Psoas muscle (tissue), 8 donors: ENCODE results near the gene SMYD3. TPM values are rescaled to one million over a fixed set of nuclear protein-coding genes. Genes with fewer than 3 reads are reported as not detected.
A peak's percentile ranks its signal among the peaks of the same experiment; 100 is the strongest.

Experiments used
- ATAC-seq, 4 donors: fragments of 200-7000 bp; cut with Tn5 transposase; one replicate each; pipeline ENCODE4 v1.9.1; 2020; ENCODE audit warnings: moderate library complexity in 3 of 4, mild to moderate bottlenecking in 2 of 4
- DNase-seq, 2 donors: peaks; one replicate each; pipeline ENCODE4 v3.0.0-alpha.2; 2020
- H3K27ac ChIP-seq: fragments of 200-600 bp; one replicate; pipeline ENCODE4 v1.8.0; 2022
- H3K27me3 ChIP-seq, 3 donors: fragments of 200-600 bp in 1 of 3; one replicate each; pipeline versions ENCODE4 v1.6.1 to v1.8.0; 2013 to 2022; ENCODE audit warnings: low read length in 2 of 3, mild to moderate bottlenecking in 2 of 3, moderate library complexity in 1 of 3; ENCODE audit not compliant: insufficient read depth in 3 of 3
- H3K36me3 ChIP-seq, 2 donors: fragments of 200-600 bp in 1 of 2; one replicate each; pipeline versions ENCODE4 v1.6.1 to v1.8.0; 2013 to 2022; ENCODE audit warnings: low read depth in 1 of 2, mild to moderate bottlenecking in 1 of 2, moderate library complexity in 1 of 2; ENCODE audit not compliant: insufficient read depth in 1 of 2
- H3K4me1 ChIP-seq: fragments of 200-600 bp; one replicate; pipeline ENCODE4 v1.8.0; 2022
- H3K4me3 ChIP-seq: fragments of 200-600 bp; one replicate; pipeline ENCODE4 v1.8.0; 2022; ENCODE audit warnings: mild to moderate bottlenecking
- H3K9me3 ChIP-seq: fragments of 200-600 bp; one replicate; pipeline ENCODE4 v1.8.0; 2022
- WGBS, 3 donors: extraction: QIAGEN DNeasy Blood & Tissue Kit; methylation state at CpG; one replicate each; pipeline versions ENCODE4 v1.1.6 to v1.1.7; 2013; 5-methylcytosine and 5-hydroxymethylcytosine counted together
- intact Hi-C, 2 donors: fragments of 100-400 bp; cut with DNase I; formaldehyde crosslinking; loops; one replicate each; pipeline versions ENCODE4 v1.11.0 to v1.14.2; 2022
- polyA plus RNA-seq, 3 donors: library from polyadenylated mRNA; stranded (reverse); fragments of 200-250 nt; gene quantifications; one replicate each; pipeline ENCODE4 v1.2.3, GENCODE V29; 2013
- total RNA-seq, 4 donors: library from RNA; stranded (reverse); fragmentation: NEBNext Ultra II Directional in 2 of 4; extraction: Animal tissue kit (Norgen Biotek cat#: 25700) in 2 of 4; gene quantifications; one replicate each; pipeline versions ENCODE4 v1.2.1 to v1.2.4, GENCODE V29; 2021 to 2023
- TF ChIP-seq, protein P1 (sequence below): fragments of 200-600 bp; IDR thresholded peaks from one replicate; pipeline ENCODE4 v1.8.0; 2022; ENCODE audit warnings: antibody characterized with exemption
- donor health status: healthy with polysubstance abuse.
- donor health status: DM: no; HTN: no; CAD: no; lungs with moderate emphysema.
- donor health status: Bipolar disorder and iron deficiency.
- donor health status: healthy.
- donor health status: DM: yes; HTN: yes; CAD: no.
- donor health status: DM: no; HTN: no; CAD: no.
- donor health status: DM: no; HTN: no; CAD: no.
- donor health status: DM: yes; HTN: yes; CAD: no.

Gene SMYD3
- total and polyA plus RNA-seq, 7 donors: 2.9 to 6.4 (median 4.9) TPM

DNA sequence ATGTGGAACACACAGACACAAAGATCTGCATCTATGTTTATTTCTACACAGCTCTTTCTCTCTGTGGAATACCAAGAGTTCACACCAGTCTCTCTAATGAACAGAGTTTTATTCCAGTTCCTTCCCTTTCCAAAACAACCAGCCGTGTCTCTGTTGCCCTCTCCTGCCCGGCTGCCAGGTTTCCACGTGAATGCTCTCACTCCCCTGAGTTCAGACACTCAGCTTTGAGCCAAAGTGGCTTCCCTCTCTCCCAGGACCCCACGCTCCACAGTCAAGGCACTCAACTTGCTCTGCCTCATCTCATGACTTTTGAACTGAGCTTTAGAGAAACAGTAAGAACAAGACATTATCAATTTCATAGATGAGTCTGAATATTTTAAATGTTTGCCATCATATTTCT lies 488.9 kb downstream of the SMYD3 start:
- H3K9me3 ChIP-seq: no peaks in the 10 kb centered on the region
- ATAC-seq (no peak), DNase-seq (no peak)
- H3K27ac ChIP-seq: no peak overlapping the region
- intact Hi-C loops: no loop called here
- no peaks in the 10 kb centered on the region for H3K36me3 ChIP-seq
- H3K4me3 ChIP-seq: no peak overlapping the region
- 61 to 70% (median 70%) methylated on average over 4 of the region's 4 CpGs for WGBS, 3 donors
- TF ChIP-seq, protein P1, sequence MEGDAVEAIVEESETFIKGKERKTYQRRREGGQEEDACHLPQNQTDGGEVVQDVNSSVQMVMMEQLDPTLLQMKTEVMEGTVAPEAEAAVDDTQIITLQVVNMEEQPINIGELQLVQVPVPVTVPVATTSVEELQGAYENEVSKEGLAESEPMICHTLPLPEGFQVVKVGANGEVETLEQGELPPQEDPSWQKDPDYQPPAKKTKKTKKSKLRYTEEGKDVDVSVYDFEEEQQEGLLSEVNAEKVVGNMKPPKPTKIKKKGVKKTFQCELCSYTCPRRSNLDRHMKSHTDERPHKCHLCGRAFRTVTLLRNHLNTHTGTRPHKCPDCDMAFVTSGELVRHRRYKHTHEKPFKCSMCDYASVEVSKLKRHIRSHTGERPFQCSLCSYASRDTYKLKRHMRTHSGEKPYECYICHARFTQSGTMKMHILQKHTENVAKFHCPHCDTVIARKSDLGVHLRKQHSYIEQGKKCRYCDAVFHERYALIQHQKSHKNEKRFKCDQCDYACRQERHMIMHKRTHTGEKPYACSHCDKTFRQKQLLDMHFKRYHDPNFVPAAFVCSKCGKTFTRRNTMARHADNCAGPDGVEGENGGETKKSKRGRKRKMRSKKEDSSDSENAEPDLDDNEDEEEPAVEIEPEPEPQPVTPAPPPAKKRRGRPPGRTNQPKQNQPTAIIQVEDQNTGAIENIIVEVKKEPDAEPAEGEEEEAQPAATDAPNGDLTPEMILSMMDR: no peak
- no peaks in the 10 kb centered on the region for H3K4me1 ChIP-seq
- no peaks in the 10 kb centered on the region for H3K27me3 ChIP-seq

DNA sequence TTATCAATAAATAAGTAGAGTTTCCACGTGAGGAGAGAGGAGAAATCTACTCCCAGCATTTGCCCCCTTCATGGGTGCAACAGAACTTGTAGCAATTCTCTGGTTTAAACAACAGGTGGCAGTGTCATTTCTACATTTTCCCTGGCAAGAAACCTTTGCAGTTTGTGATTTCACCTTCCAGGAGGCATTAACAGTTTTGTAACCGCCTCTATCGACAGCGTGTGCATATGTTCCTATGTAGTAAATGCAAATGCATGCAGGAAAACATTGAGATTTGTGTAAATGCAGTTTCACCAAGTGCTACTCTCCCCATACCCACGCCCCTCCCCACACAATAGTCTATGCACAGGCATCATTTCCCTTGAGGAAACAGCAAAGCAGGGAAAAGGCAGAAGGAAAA lies 494.7 kb downstream of the SMYD3 start:
- TF ChIP-seq, protein P1: peak; percentile 58
- no peaks in the 10 kb centered on the region for H3K27me3 ChIP-seq
- DNase-seq: no peak
- 22 to 35% (median 31%) methylated on average over 5 of the region's 5 CpGs for WGBS, 3 donors
- intact Hi-C loops: loop anchor here in 1 of 2 donors (2.0 kb wide), 2 partner anchors 438 to 480 kb away; no protein-coding TSS in a partner anchor
- no peak overlapping the region for H3K4me3 ChIP-seq
- H3K9me3 ChIP-seq: no peaks in the 10 kb centered on the region
- peak in 2 of 4 donors; percentile 43 to 74 for ATAC-seq
- no peaks in the 10 kb centered on the region for H3K4me1 ChIP-seq
- no peaks in the 10 kb centered on the region for H3K36me3 ChIP-seq
- no peak overlapping the region for H3K27ac ChIP-seq

- TF ChIP-seq, protein P1: no peak
- Histone ChIP-seq H3K4me1 (no peaks in the 10 kb centered on the region), H3K9me3 (no peaks in the 10 kb centered on the region), H3K36me3 (no peaks in the 10 kb centered on the region), H3K27ac (no peak overlapping the region), H3K4me3 (no peak overlapping the region), H3K27me3 (no peaks in the 10 kb centered on the region)
- ATAC-seq (no peak), DNase-seq (no peak)
- intact Hi-C loops: no loop called here
- WGBS, 3 donors: 94 to 96% (median 95%) methylated on average over 3 of the region's 3 CpGs
Measured at GRCh38 chr1:246010386-246010785, 496.7 kb downstream of the SMYD3 start.

DNA sequence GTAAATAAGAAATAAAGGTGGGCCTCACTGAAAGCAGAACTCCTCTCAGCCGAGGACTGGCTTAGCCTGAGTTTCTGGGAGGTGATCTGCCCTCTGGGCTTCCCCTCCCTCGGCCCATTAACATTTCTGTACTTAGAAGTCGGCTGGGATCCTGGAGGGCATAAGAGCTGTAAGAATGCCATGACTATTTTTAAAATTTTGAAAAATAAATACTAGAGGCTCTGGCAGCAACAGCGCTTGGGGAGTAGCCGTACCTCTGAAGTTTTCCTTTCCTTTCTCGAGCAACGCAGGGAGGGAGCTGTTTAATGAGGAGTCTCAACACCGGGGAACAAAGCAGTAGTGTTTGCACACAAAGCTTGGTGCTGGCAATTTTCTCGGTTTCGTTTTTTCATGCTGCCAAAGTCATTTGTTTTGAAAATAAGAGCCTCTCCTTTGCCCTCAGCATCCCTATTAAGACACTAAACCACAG lies 498.7 kb downstream of the SMYD3 start:
- intact Hi-C loops: loop anchor here in 1 of 2 donors (5.0 kb wide), 2 partner anchors 444 to 484 kb away; no protein-coding TSS in a partner anchor
- Histone ChIP-seq H3K9me3 (no peaks in the 10 kb centered on the region), H3K4me1 (peaks cover 5% of the 10 kb centered on the region), H3K36me3 (no peaks in the 10 kb centered on the region), H3K4me3 (no peak overlapping the region), H3K27me3 (no peaks in the 10 kb centered on the region), H3K27ac (no peak overlapping the region)
- ATAC-seq (no peak), DNase-seq (no peak)
- TF ChIP-seq, protein P1: no peak
- WGBS, 3 donors: 75 to 86% (median 77%) methylated on average over 10 of the region's 10 CpGs

- DNase-seq (no peak), ATAC-seq (peak; percentile 65 to 83 (median 79))
- no peaks in the 10 kb centered on the region for H3K27me3 ChIP-seq
- no peak overlapping the region for H3K27ac ChIP-seq
- intact Hi-C loops: loop anchor here in 1 of 2 donors (5.0 kb wide), 2 partner anchors 447 to 487 kb away; no protein-coding TSS in a partner anchor
- H3K4me1 ChIP-seq: peaks cover 5% of the 10 kb centered on the region
- H3K9me3 ChIP-seq: no peaks in the 10 kb centered on the region
- H3K36me3 ChIP-seq: no peaks in the 10 kb centered on the region
- H3K4me3 ChIP-seq: no peak overlapping the region
- 36 to 44% (median 40%) methylated on average over 3 of the region's 3 CpGs for WGBS, 3 donors
- TF ChIP-seq, protein P1: no peak
Measured at GRCh38 chr1:246005067-246005466, 502.0 kb downstream of the SMYD3 start.
